GM12865 (cell line): ENCODE results near the gene SMIM32.

Experiments used
- DNase-seq: peaks from one replicate; pipeline ENCODE4 v3.0.0; 2010; ENCODE audit warnings: low read depth
- H3K4me3 ChIP-seq: 2 replicates; pipeline ENCODE4 v1.5.1; 2011; ENCODE audit warnings: mild to moderate bottlenecking, low read depth, low read length, control low read depth
- CTCF ChIP-seq: IDR thresholded peaks from 2 replicates; pipeline ENCODE4 v1.5.1; 2011; ENCODE audit warnings: low read length, control low read depth, low read depth, inconsistent platforms; ENCODE audit not compliant: insufficient read depth; ENCODE audit errors: missing control alignments

SMIM32 gene

GRCh38 chr5:136209346-136209910 lies 16.5 kb upstream of the SMIM32 start:
- no peak for TF ChIP-seq CTCF
- DNase-seq: no peak
- no peak overlapping the region for H3K4me3 ChIP-seq

- no peak for TF ChIP-seq CTCF
Observed at GRCh38 chr5:136208916-136209315, 16.0 kb upstream of the SMIM32 start.

GRCh38 chr5:136207631-136208030 lies 14.7 kb upstream of the SMIM32 start:
- TF ChIP-seq CTCF: no peak
- H3K4me3 ChIP-seq: no peak overlapping the region
- DNase-seq: no peak

More at GRCh38 chr5:136208916-136209315, 16.0 kb upstream of the SMIM32 start:
- DNase-seq: no peak
- H3K4me3 ChIP-seq: no peak overlapping the region

GRCh38 chr5:136206361-136206760 lies 13.4 kb upstream of the SMIM32 start:
- no peak for TF ChIP-seq CTCF
- DNase-seq: no peak
- H3K4me3 ChIP-seq: no peak overlapping the region

- no peak for TF ChIP-seq CTCF
- H3K4me3 ChIP-seq: no peak overlapping the region
- DNase-seq: no peak
Observed at GRCh38 chr5:136205941-136206340, 13.0 kb upstream of the SMIM32 start.

GRCh38 chr5:136205061-136205702 lies 12.2 kb upstream of the SMIM32 start:
- no peak for DNase-seq
- no peak overlapping the region for H3K4me3 ChIP-seq
- no peak for TF ChIP-seq CTCF
